HL-60/S4 treated with retinoic acid at 250 ng/mL for 4 days and 3 days (cell line): ENCODE measurements around the gene CAMKV.
"Not testable (repeated sequence)": the region's sequence is repeated elsewhere in the genome, so short reads cannot be mapped to it uniquely, and the experiment has no call there.

Experiments
- in situ Hi-C: fragments of 300-500 bp; cut with MboI; formaldehyde crosslinking; loops from 2 replicates; pipeline ENCODE4 v1.7.0; 2022; ENCODE audit warnings: low sequenced_read_pairs

CAMKV gene

DNA sequence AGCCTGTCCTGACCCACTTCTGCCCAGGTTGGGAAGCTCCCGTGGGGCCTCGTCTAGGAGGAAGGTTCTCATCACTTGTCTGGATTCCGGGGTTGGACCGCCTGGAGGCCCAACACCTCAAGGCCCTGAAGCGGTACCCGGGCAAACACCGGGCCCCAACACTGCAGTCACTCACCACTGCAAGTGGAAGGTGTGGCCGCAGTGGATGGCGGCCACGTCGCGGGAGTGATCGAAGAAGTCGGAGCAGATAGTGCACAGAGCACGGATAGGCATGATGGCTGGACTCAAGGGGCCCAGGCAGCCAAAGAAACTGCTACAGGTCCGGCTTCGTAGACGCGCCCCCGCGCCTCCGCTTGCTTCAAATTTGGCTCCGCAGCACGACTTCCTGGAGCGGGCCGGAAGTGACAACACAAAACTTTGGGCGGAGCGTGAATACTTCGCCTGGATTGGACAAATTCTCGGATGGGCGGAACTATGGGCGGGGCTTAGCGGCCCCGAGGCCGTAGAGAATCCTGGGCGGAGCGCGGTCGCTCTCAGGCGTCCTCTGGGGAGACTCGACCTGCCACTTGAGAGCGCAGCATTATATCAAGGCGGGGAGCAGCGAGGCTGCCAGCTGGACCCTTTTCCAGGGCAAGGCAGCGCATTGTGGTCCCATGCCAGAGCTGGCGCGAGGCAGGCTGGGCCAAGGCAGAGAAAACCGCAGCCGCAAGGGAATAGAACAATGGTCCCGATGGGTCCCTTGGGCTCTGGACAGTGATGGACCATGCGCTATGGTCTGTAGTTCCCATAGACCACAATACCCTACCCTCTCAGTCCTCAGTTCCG, 13.3 kb downstream of the CAMKV start, which contains the start of gene TRAIP:
TSS of gene TRAIP (minus strand) at position 384 of the 825 bp plus-strand sequence. CDS start at position 273, 111 bp downstream.
- in situ Hi-C loops = no loop called here

DNA sequence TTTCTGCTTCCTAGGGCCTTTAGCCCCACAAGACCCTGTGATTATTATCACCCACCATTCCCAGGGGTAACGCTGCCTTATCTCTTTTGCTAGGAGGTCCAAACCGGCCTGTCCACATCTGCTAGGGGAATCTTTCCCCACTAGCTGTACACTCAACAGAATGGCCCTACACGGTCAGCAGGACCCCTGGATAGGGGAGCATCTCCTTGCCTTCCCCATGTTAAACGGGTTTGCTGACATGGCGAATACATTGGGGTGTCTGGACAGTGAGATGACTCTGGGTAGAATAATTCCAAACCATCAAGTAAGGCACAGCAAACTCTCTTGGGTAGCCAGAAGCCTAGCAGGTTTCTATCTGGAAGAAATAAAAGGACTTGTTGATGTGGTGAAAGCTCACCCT, 14.0 kb downstream of the CAMKV start:
- in situ Hi-C loops = no loop called here

DNA sequence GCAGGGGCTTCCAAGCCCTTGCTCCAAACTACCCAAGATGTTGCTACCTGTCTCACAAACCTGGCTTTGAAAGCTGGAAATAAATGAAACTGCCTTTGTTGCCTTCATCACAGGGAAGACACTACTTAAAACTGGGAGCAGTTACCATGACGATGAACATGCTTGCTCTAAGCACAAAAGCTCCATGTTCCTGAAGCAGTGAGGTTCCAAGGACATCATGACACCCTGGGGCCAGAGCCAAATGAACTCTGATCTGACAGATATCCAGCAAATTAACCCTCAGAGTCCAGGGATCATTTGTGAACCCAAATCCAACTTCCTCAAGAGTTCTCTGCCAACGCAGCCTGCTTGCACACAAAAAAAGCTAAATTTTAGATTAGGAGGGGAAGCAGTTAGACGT, 24.0 kb downstream of the CAMKV start:
- in situ Hi-C loops = no loop called here

GRCh38 chr3:49844464-49845183, 25.1 kb downstream of the CAMKV start:
- in situ Hi-C loops = no loop called here

- in situ Hi-C loops = no loop called here
Measured at GRCh38 chr3:49842843-49843517, 26.7 kb downstream of the CAMKV start.

GRCh38 chr3:49841806-49842205, 27.9 kb downstream of the CAMKV start:
- in situ Hi-C loops = no loop called here

DNA sequence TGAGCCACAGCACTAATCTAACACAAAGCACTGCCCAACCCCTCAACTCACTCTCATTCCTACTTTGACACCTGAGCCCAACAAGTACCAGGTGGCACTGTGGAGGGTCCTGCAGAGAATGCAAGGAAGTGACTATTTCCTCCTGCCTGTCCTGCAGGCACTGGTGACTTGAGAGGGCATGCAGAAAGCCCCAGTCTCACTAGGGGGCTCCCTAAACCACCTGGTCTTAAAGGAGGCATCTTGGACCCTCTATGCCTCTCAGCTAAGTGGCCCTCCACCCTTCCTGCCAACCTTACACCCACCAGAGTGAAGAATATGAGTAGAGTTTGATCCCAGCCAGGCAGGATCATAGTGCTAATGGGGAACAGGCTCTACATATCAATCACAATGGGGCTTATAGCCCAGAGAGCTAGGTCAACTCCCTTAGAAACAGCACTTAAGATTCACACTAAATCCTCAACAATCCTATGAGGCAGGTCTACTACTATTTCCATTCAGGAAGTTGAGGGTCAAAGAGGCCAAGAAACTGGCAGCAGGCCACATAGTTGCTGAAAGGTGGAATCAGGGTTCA, 28.5 kb downstream of the CAMKV start:
- in situ Hi-C loops = no loop called here

GRCh38 chr3:49840388-49840787, 29.3 kb downstream of the CAMKV start:
- in situ Hi-C loops = no loop called here

DNA sequence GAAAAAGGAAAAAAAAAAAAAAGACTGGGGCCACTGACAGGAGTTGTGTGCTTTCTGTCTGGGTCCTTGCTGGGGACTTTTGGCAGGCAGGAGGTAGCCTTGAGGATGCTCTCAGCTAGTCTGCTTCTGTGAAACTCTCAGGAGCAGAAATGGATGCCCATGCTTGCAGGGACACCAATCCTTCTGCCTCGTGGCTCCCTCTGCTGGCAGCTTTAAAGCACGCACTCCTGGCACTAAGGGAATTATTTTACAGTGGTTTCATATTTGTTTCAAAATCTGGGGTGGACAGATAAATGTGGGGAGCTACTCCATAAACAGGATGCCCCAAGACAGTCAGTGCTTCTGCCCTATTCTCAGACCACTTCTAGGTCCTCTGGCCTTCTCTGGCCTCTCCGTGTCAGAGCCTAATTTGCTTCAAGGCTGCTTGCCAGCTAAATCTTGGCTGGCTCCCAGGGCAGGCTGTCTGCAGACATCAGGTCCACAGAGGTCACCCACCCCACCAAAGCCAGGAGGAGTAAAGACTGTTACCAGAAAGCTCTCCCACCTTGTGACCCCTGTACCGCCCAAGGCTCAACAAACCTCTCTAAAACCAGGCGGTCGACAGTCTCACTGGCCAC, 30.4 kb downstream of the CAMKV start:
- in situ Hi-C loops = no loop called here

DNA sequence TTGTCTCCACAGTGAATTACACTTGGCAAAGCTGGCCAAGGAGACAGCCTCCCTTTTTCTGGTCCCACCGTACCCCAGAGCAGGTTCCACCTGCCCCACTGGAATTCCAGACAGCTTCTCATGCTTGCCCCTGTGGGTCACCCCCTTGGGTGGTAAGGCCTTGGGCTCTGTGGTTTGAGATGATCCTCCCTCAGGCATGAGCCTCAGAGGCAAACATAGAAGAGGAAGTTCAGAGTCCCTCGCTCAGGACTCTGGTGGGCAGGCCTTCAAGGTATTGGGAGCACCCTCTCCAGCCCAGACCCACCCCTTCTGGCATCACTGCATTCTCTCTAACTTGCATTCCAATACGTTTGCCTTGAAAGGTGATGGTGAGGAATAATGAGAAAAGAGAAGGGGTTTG, 38.4 kb downstream of the CAMKV start:
- in situ Hi-C loops = no loop called here

GRCh38 chr3:49826016-49826415, 43.7 kb downstream of the CAMKV start:
- in situ Hi-C loops = no loop called here

- in situ Hi-C loops = not testable (repeated sequence)
Measured at GRCh38 chr3:49823131-49823530, 46.6 kb downstream of the CAMKV start.

- in situ Hi-C loops = no loop called here
Measured at GRCh38 chr3:49813497-49814174, 56.1 kb downstream of the CAMKV start, which contains the start of gene UBA7. Gene UBA7 (minus strand): TSS chr3:49813953. CDS start chr3:49813787, 166 bp downstream.

- in situ Hi-C loops = no loop called here
Measured at GRCh38 chr3:49812916-49813496, 56.7 kb downstream of the CAMKV start.
